Astrocyte (in vitro differentiated cells and primary cell): ENCODE data around the gene KLHL24. TPM values are rescaled to one million over a fixed set of nuclear protein-coding genes. Genes with fewer than 3 reads are reported as not detected.

Experiments
- DNase-seq: peaks from one replicate; pipeline ENCODE4 v3.0.0-alpha.2; 2010; ENCODE audit warnings: low read depth
- FAIRE-seq: peaks from 2 replicates; lab custom pipeline; 2011; peaks lifted over from hg19 to GRCh38; lab: Jason Lieb, UNC
- H2AFZ ChIP-seq: 2 replicates; pipeline ENCODE4 v1.6.0; 2012; ENCODE audit warnings: low read depth, low read length, inconsistent platforms
- H3K27ac ChIP-seq: 2 replicates; pipeline ENCODE4 v1.5.1; 2011; ENCODE audit warnings: low read depth, low read length, inconsistent platforms
- H3K27me3 ChIP-seq: 2 replicates; pipeline ENCODE4 v1.6.0; 2011; ENCODE audit warnings: low read length, inconsistent platforms; ENCODE audit not compliant: insufficient read depth
- H3K36me3 ChIP-seq: 2 replicates; pipeline ENCODE4 v1.5.1; 2011; ENCODE audit warnings: low read length, inconsistent platforms; ENCODE audit not compliant: insufficient read depth
- H3K4me1 ChIP-seq: 2 replicates; pipeline ENCODE4 v1.5.1; 2011; ENCODE audit warnings: low read length, inconsistent platforms; ENCODE audit not compliant: insufficient read depth
- H3K4me2 ChIP-seq: 2 replicates; pipeline ENCODE4 v1.6.0; 2012; ENCODE audit warnings: low read length, inconsistent platforms
- H3K4me3 ChIP-seq: 2 replicates; pipeline ENCODE4 v1.5.1; 2011; ENCODE audit warnings: low read depth, mild to moderate bottlenecking, low read length, inconsistent platforms; ENCODE audit not compliant: insufficient read depth
- H3K79me2 ChIP-seq: 2 replicates; pipeline ENCODE4 v1.6.0; 2012; ENCODE audit warnings: mild to moderate bottlenecking, low read length, inconsistent platforms; ENCODE audit not compliant: insufficient read depth
- H3K9ac ChIP-seq: 2 replicates; pipeline ENCODE4 v1.6.0; 2012; ENCODE audit warnings: mild to moderate bottlenecking, low read length, inconsistent platforms
- H3K9me3 ChIP-seq: 2 replicates; pipeline ENCODE4 v1.5.1; 2012; ENCODE audit warnings: low read depth, mild to moderate bottlenecking, low read length, inconsistent platforms; ENCODE audit not compliant: insufficient read depth
- H4K20me1 ChIP-seq: 2 replicates; pipeline ENCODE4 v1.6.0; 2012; ENCODE audit warnings: low read length, inconsistent platforms; ENCODE audit not compliant: insufficient read depth
- H3K27ac Mint-ChIP-seq: one replicate; pipeline ENCODE4 v1.8.0; 2021; ENCODE audit warnings: mild to moderate bottlenecking, mixed read lengths; ENCODE audit not compliant: unreplicated experiment
- H3K27me3 Mint-ChIP-seq: one replicate; pipeline ENCODE4 v1.8.0; 2021; ENCODE audit warnings: low read depth, mixed read lengths; ENCODE audit not compliant: unreplicated experiment
- H3K36me3 Mint-ChIP-seq: one replicate; pipeline ENCODE4 v1.8.0; 2021; ENCODE audit warnings: low read depth, mixed read lengths; ENCODE audit not compliant: unreplicated experiment
- H3K4me1 Mint-ChIP-seq: one replicate; pipeline ENCODE4 v1.8.0; 2021; ENCODE audit warnings: low read depth, mixed read lengths; ENCODE audit not compliant: unreplicated experiment
- H3K4me3 Mint-ChIP-seq: one replicate; pipeline ENCODE4 v1.8.0; 2021; ENCODE audit warnings: mild to moderate bottlenecking, moderate library complexity, mixed read lengths; ENCODE audit not compliant: unreplicated experiment
- H3K9me3 Mint-ChIP-seq: one replicate; pipeline ENCODE4 v1.8.0; 2021; ENCODE audit warnings: mild to moderate bottlenecking, mixed read lengths; ENCODE audit not compliant: unreplicated experiment
- CTCF ChIP-seq: IDR thresholded peaks from 2 replicates; pipeline ENCODE4 v1.5.1; 2011; ENCODE audit warnings: low read depth, mild to moderate bottlenecking, inconsistent platforms, low read length, moderate library complexity; ENCODE audit not compliant: insufficient read depth
- EZH2 ChIP-seq: IDR thresholded peaks from 2 replicates; pipeline ENCODE4 v1.6.1; 2012; ENCODE audit warnings: mild to moderate bottlenecking, low read length, inconsistent platforms; ENCODE audit not compliant: insufficient read depth
- total RNA-seq: library from RNA; stranded (reverse); gene quantifications from 2 replicates; pipeline ENCODE4 v1.2.1, GENCODE V29; 2021

KLHL24 gene
- total RNA-seq, 1 donor from 2014 or later, result 38.7 TPM

GRCh38 chr3:183613366-183614285 lies 21.8 kb upstream of the KLHL24 start:
- H3K27ac Mint-ChIP-seq, result no peak overlapping the region
- H3K36me3 Mint-ChIP-seq, result no peaks in the 10 kb centered on the region
- no peaks in the 10 kb centered on the region for H4K20me1 ChIP-seq
- DNase-seq, result no peak
- FAIRE-seq, result no peak
- no peaks in the 10 kb centered on the region for H3K79me2 ChIP-seq
- no peak overlapping the region for H3K27ac ChIP-seq
- H2AFZ ChIP-seq, result no peak overlapping the region
- no peak overlapping the region for H3K4me3 ChIP-seq
- no peaks in the 10 kb centered on the region for H3K36me3 ChIP-seq
- H3K4me3 Mint-ChIP-seq, result no peak overlapping the region
- no peak for TF ChIP-seq CTCF
- no peak overlapping the region for H3K4me2 ChIP-seq
- no peaks in the 10 kb centered on the region for H3K4me1 ChIP-seq
- peaks cover 6% of the 10 kb centered on the region for H3K27me3 Mint-ChIP-seq
- H3K9ac ChIP-seq, result no peak overlapping the region
- no peaks in the 10 kb centered on the region for H3K9me3 ChIP-seq
- H3K9me3 Mint-ChIP-seq, result no peaks in the 10 kb centered on the region
- H3K4me1 Mint-ChIP-seq, result peaks cover 3% of the 10 kb centered on the region
- peaks cover 6% of the 10 kb centered on the region for H3K27me3 ChIP-seq

- Histone ChIP-seq H3K4me3 (no peak overlapping the region), H3K27me3 (peaks cover 6% of the 10 kb centered on the region), H3K79me2 (no peaks in the 10 kb centered on the region), H3K4me1 (no peaks in the 10 kb centered on the region), H4K20me1 (no peaks in the 10 kb centered on the region), H3K36me3 (no peaks in the 10 kb centered on the region), H3K9me3 (no peaks in the 10 kb centered on the region), H3K4me2 (no peak overlapping the region), H3K27ac (no peak overlapping the region), H2AFZ (no peak overlapping the region), H3K9ac (no peak overlapping the region)
- FAIRE-seq (no peak), DNase-seq (no peak)
- H3K27me3 Mint-ChIP-seq, result peaks cover 9% of the 10 kb centered on the region
- no peak for TF ChIP-seq EZH2
- TF ChIP-seq CTCF, result no peak
- no peaks in the 10 kb centered on the region for H3K9me3 Mint-ChIP-seq
- peaks cover 3% of the 10 kb centered on the region for H3K4me1 Mint-ChIP-seq
- H3K27ac Mint-ChIP-seq, result no peak overlapping the region
- no peaks in the 10 kb centered on the region for H3K36me3 Mint-ChIP-seq
- H3K4me3 Mint-ChIP-seq, result no peak overlapping the region
Observed at GRCh38 chr3:183618542-183618941, 16.9 kb upstream of the KLHL24 start.

- no peak overlapping the region for H3K4me3 Mint-ChIP-seq
- no peak overlapping the region for H3K27ac ChIP-seq
- DNase-seq (no peak), FAIRE-seq (no peak)
- no peaks in the 10 kb centered on the region for H4K20me1 ChIP-seq
- peaks cover 6% of the 10 kb centered on the region for H3K27me3 ChIP-seq
- no peak for TF ChIP-seq EZH2
- TF ChIP-seq CTCF, result no peak
- no peaks in the 10 kb centered on the region for H3K4me1 ChIP-seq
- no peak overlapping the region for H3K4me3 ChIP-seq
- H3K79me2 ChIP-seq, result no peaks in the 10 kb centered on the region
- H3K4me1 Mint-ChIP-seq, result peaks cover under 1% of the 10 kb centered on the region
- H3K9me3 Mint-ChIP-seq, result no peaks in the 10 kb centered on the region
- H2AFZ ChIP-seq, result no peak overlapping the region
- H3K36me3 Mint-ChIP-seq, result no peaks in the 10 kb centered on the region
- no peak overlapping the region for H3K27ac Mint-ChIP-seq
- H3K27me3 Mint-ChIP-seq, result peaks cover 9% of the 10 kb centered on the region
- no peaks in the 10 kb centered on the region for H3K9me3 ChIP-seq
- H3K36me3 ChIP-seq, result no peaks in the 10 kb centered on the region
- no peak overlapping the region for H3K4me2 ChIP-seq
- no peak overlapping the region for H3K9ac ChIP-seq
Observed at GRCh38 chr3:183619010-183619409, 16.4 kb upstream of the KLHL24 start.
